Measurements from ENCODE around the gene NDE1. TPM values are rescaled to one million over a fixed set of nuclear protein-coding genes. Genes with fewer than 3 reads are reported as not detected.
"Not testable (repeated sequence)": the region's sequence is repeated elsewhere in the genome, so short reads cannot be mapped to it uniquely, and the experiment has no call there.

Gene NDE1
- 67.9 TPM for polyA plus RNA-seq (2013, experiment 1 of 4)
- polyA plus RNA-seq (2013, experiment 2 of 4) = 65.6 TPM
- polyA plus RNA-seq (2013, experiment 3 of 4) = 69.8 TPM
- polyA plus RNA-seq (2013, experiment 4 of 4) = 72.9 TPM

- Histone ChIP-seq H3K36me3 (ENCODE audit: control insufficient read depth, insufficient read depth, low read length) (no peaks in the 10 kb centered on the region), H3K4me1 (ENCODE audit: control insufficient read depth, insufficient read depth, low read length) (peaks cover 4% of the 10 kb centered on the region), H3K27me3 (ENCODE audit: control insufficient read depth, insufficient read depth, low read length, poor library complexity, severe bottlenecking) (peaks cover 4% of the 10 kb centered on the region), H3K4me3 (ENCODE audit: insufficient read depth, low read depth, low read length) (peak within 1 kb of the TSS; percentile 87), H3K9me3 (ENCODE audit: control insufficient read depth, low read length) (no peaks in the 10 kb centered on the region), H3K27ac (ENCODE audit: insufficient read depth, low read depth, low read length, poor library complexity, severe bottlenecking) (no peak within 1 kb of the TSS)
- WGBS, 2 experiments = 0% methylated on average over 71 of the region's 71 CpGs
Observed at GRCh38 chr16:15650019-15650697, at the start of gene NDE1. Gene NDE1, plus strand, starts transcription at chr16:15650245. Its CDS starts 14,534 bp downstream, at chr16:15664779.

- 79 to 81% methylated on average over 9 of the region's 9 CpGs for WGBS, 2 experiments
- H3K4me3 ChIP-seq (ENCODE audit: insufficient read depth, low read depth, low read length) = no peak overlapping the region
- H3K4me1 ChIP-seq (ENCODE audit: control insufficient read depth, insufficient read depth, low read length) = no peaks in the 10 kb centered on the region
- H3K27ac ChIP-seq (ENCODE audit: insufficient read depth, low read depth, low read length, poor library complexity, severe bottlenecking) = no peak overlapping the region
- H3K36me3 ChIP-seq (ENCODE audit: control insufficient read depth, insufficient read depth, low read length) = peaks cover 54% of the 10 kb centered on the region
- no peaks in the 10 kb centered on the region for H3K27me3 ChIP-seq (ENCODE audit: control insufficient read depth, insufficient read depth, low read length, poor library complexity, severe bottlenecking)
- H3K9me3 ChIP-seq (ENCODE audit: control insufficient read depth, low read length) = no peaks in the 10 kb centered on the region
Observed at GRCh38 chr16:15601212-15601879, 48.7 kb upstream of the NDE1 start.

- no peaks in the 10 kb centered on the region for H3K9me3 ChIP-seq (ENCODE audit: control insufficient read depth, low read length)
- no peaks in the 10 kb centered on the region for H3K27me3 ChIP-seq (ENCODE audit: control insufficient read depth, insufficient read depth, low read length, poor library complexity, severe bottlenecking)
- 93 to 94% methylated on average over 23 of the region's 23 CpGs for WGBS, 2 experiments
- no peak overlapping the region for H3K27ac ChIP-seq (ENCODE audit: insufficient read depth, low read depth, low read length, poor library complexity, severe bottlenecking)
- H3K4me1 ChIP-seq (ENCODE audit: control insufficient read depth, insufficient read depth, low read length) = no peaks in the 10 kb centered on the region
- H3K4me3 ChIP-seq (ENCODE audit: insufficient read depth, low read depth, low read length) = no peak overlapping the region
- H3K36me3 ChIP-seq (ENCODE audit: control insufficient read depth, insufficient read depth, low read length) = peaks cover 58% of the 10 kb centered on the region
Observed at GRCh38 chr16:15602285-15603044, 47.6 kb upstream of the NDE1 start.

GRCh38 chr16:15604460-15605440, 45.3 kb upstream of the NDE1 start:
- Histone ChIP-seq H3K27me3 (ENCODE audit: control insufficient read depth, insufficient read depth, low read length, poor library complexity, severe bottlenecking) (no peaks in the 10 kb centered on the region), H3K27ac (ENCODE audit: insufficient read depth, low read depth, low read length, poor library complexity, severe bottlenecking) (no peak overlapping the region), H3K9me3 (ENCODE audit: control insufficient read depth, low read length) (no peaks in the 10 kb centered on the region), H3K36me3 (ENCODE audit: control insufficient read depth, insufficient read depth, low read length) (peaks cover 51% of the 10 kb centered on the region), H3K4me3 (ENCODE audit: insufficient read depth, low read depth, low read length) (no peak overlapping the region), H3K4me1 (ENCODE audit: control insufficient read depth, insufficient read depth, low read length) (no peaks in the 10 kb centered on the region)
- WGBS, 2 experiments = 95 to 96% methylated on average over 13 to 14 of the region's 14 CpGs

- Histone ChIP-seq H3K4me1 (ENCODE audit: control insufficient read depth, insufficient read depth, low read length) (no peaks in the 10 kb centered on the region), H3K4me3 (ENCODE audit: insufficient read depth, low read depth, low read length) (no peak overlapping the region), H3K9me3 (ENCODE audit: control insufficient read depth, low read length) (no peaks in the 10 kb centered on the region), H3K27ac (ENCODE audit: insufficient read depth, low read depth, low read length, poor library complexity, severe bottlenecking) (no peak overlapping the region), H3K27me3 (ENCODE audit: control insufficient read depth, insufficient read depth, low read length, poor library complexity, severe bottlenecking) (no peaks in the 10 kb centered on the region), H3K36me3 (ENCODE audit: control insufficient read depth, insufficient read depth, low read length) (peaks cover 55% of the 10 kb centered on the region)
- WGBS, 2 experiments = 93 to 94% methylated on average over 13 of the region's 13 CpGs
Observed at GRCh38 chr16:15605839-15606517, 44.1 kb upstream of the NDE1 start.

- no peaks in the 10 kb centered on the region for H3K27me3 ChIP-seq (ENCODE audit: control insufficient read depth, insufficient read depth, low read length, poor library complexity, severe bottlenecking)
- peaks cover 52% of the 10 kb centered on the region for H3K36me3 ChIP-seq (ENCODE audit: control insufficient read depth, insufficient read depth, low read length)
- H3K4me1 ChIP-seq (ENCODE audit: control insufficient read depth, insufficient read depth, low read length) = no peaks in the 10 kb centered on the region
- H3K4me3 ChIP-seq (ENCODE audit: insufficient read depth, low read depth, low read length) = no peak overlapping the region
- H3K9me3 ChIP-seq (ENCODE audit: control insufficient read depth, low read length) = no peaks in the 10 kb centered on the region
- H3K27ac ChIP-seq (ENCODE audit: insufficient read depth, low read depth, low read length, poor library complexity, severe bottlenecking) = no peak overlapping the region
- 93% methylated on average over 5 of the region's 5 CpGs for WGBS, 2 experiments
Observed at GRCh38 chr16:15606518-15607220, 43.4 kb upstream of the NDE1 start.

- H3K4me3 ChIP-seq (ENCODE audit: insufficient read depth, low read depth, low read length); H3K27ac ChIP-seq (ENCODE audit: insufficient read depth, low read depth, low read length, poor library complexity, severe bottlenecking); H3K9me3 ChIP-seq (ENCODE audit: control insufficient read depth, low read length); H3K4me1 ChIP-seq (ENCODE audit: control insufficient read depth, insufficient read depth, low read length); H3K27me3 ChIP-seq (ENCODE audit: control insufficient read depth, insufficient read depth, low read length, poor library complexity, severe bottlenecking): not testable (repeated sequence)
- peaks cover 53% of the 10 kb centered on the region for H3K36me3 ChIP-seq (ENCODE audit: control insufficient read depth, insufficient read depth, low read length)
- WGBS, 2 experiments = 91 to 95% methylated on average over 12 of the region's 12 CpGs
Observed at GRCh38 chr16:15607221-15607699, 42.8 kb upstream of the NDE1 start.

GRCh38 chr16:15607700-15608396, 42.2 kb upstream of the NDE1 start:
- Histone ChIP-seq H3K27ac (ENCODE audit: insufficient read depth, low read depth, low read length, poor library complexity, severe bottlenecking) (no peak overlapping the region), H3K36me3 (ENCODE audit: control insufficient read depth, insufficient read depth, low read length) (peaks cover 53% of the 10 kb centered on the region), H3K4me3 (ENCODE audit: insufficient read depth, low read depth, low read length) (no peak overlapping the region), H3K9me3 (ENCODE audit: control insufficient read depth, low read length) (no peaks in the 10 kb centered on the region), H3K27me3 (ENCODE audit: control insufficient read depth, insufficient read depth, low read length, poor library complexity, severe bottlenecking) (no peaks in the 10 kb centered on the region), H3K4me1 (ENCODE audit: control insufficient read depth, insufficient read depth, low read length) (no peaks in the 10 kb centered on the region)
- 93% methylated on average over 13 of the region's 13 CpGs for WGBS, 2 experiments

Measured in ectodermal cell (in vitro differentiated cells).